Spleen (tissue), 11 donors: ENCODE results near the gene ACTN3. TPM values are rescaled to one million over a fixed set of nuclear protein-coding genes. Genes with fewer than 3 reads are reported as not detected.

Source experiments
- DNase-seq: peaks from one replicate; pipeline ENCODE4 v3.0.0-alpha.2; 2020
- H3K27ac ChIP-seq, 8 donors: fragments of 200-600 bp; sonication (generic) in 7 of 8; 1 replicate in 4 of 8; 2 replicates in 4 of 8; pipeline versions ENCODE4 v1.5.0 to v1.8.0; 2016 to 2021; ENCODE audit warnings: inconsistent platforms in 4 of 8, mild to moderate bottlenecking in 4 of 8, moderate library complexity in 1 of 8
- H3K27me3 ChIP-seq, 7 donors: fragments of 200-600 bp; sonication (generic) in 6 of 7; replicated peaks in 1 of 7; 1 replicate in 4 of 7; 2 replicates in 3 of 7; pipeline versions ENCODE4 v1.5.0 to v1.8.0; 2016 to 2021; ENCODE audit warnings: inconsistent platforms in 3 of 7, mild to moderate bottlenecking in 1 of 7
- H3K36me3 ChIP-seq, 6 donors: fragments of 200-600 bp; sonication (generic) in 5 of 6; 1 replicate in 4 of 6; 2 replicates in 2 of 6; pipeline versions ENCODE4 v1.5.0 to v1.8.0; 2016 to 2021; ENCODE audit warnings: inconsistent platforms in 2 of 6
- H3K4me1 ChIP-seq, 6 donors: fragments of 200-600 bp; sonication (generic) in 5 of 6; 1 replicate in 3 of 6; 2 replicates in 3 of 6; pipeline versions ENCODE4 v1.5.0 to v1.8.0; 2016 to 2021; ENCODE audit warnings: inconsistent platforms in 3 of 6
- H3K4me3 ChIP-seq, 8 donors: fragments of 200-600 bp; sonication (generic) in 7 of 8; 1 replicate in 4 of 8; 2 replicates in 4 of 8; pipeline versions ENCODE4 v1.5.0 to v1.8.0; 2016 to 2021; ENCODE audit warnings: inconsistent platforms in 4 of 8, mild to moderate bottlenecking in 4 of 8, moderate library complexity in 2 of 8
- H3K9me3 ChIP-seq, 8 donors: fragments of 200-600 bp; sonication (generic) in 7 of 8; 1 replicate in 4 of 8; 2 replicates in 4 of 8; pipeline versions ENCODE4 v1.5.0 to v1.8.0; 2016 to 2021; ENCODE audit warnings: inconsistent platforms in 4 of 8
- CTCF ChIP-seq, 11 experiments: fragments of 200-600 bp in 7 of 11; fragments of 450-650 bp in 4 of 11; sonication (generic) in 4 of 11; IDR thresholded peaks in 8 of 11; conservative IDR thresholded peaks in 3 of 11; 1 replicate in 7 of 11; 2 replicates in 4 of 11; pipeline versions ENCODE4 v1.4.0 to v1.8.0; 2016 to 2021; ENCODE audit warnings: antibody characterized with exemption in 11 of 11, inconsistent platforms in 4 of 11, mild to moderate bottlenecking in 1 of 11
- POLR2A ChIP-seq, 3 donors: fragments of 450-650 bp; IDR thresholded peaks; one replicate each; pipeline ENCODE4 v1.5.1; 2017; ENCODE audit warnings: antibody characterized with exemption in 3 of 3, mild to moderate bottlenecking in 1 of 3
- POLR2AphosphoS5 ChIP-seq, 3 donors: sonication (generic); formaldehyde crosslinking; IDR thresholded peaks; one replicate each; pipeline ENCODE4 v1.5.1; 2017; ENCODE audit warnings: antibody characterized with exemption in 3 of 3
- WGBS, 5 donors: extraction: QIAGEN DNeasy Blood & Tissue Kit in 3 of 5; methylation state at CpG; one replicate each; pipeline versions ENCODE4 v1.1.5 to v1.1.7; 2013 to 2018; 5-methylcytosine and 5-hydroxymethylcytosine counted together
- intact Hi-C: fragments of 100-400 bp; cut with DNase I; formaldehyde crosslinking; loops from one replicate; pipeline ENCODE4 v1.15.0; 2023; ENCODE audit warnings: low total_unique reads
- polyA plus RNA-seq, 3 donors: library from polyadenylated mRNA; stranded (reverse); fragments of 200-250 nt; gene quantifications; one replicate each; pipeline ENCODE4 v1.2.1, GENCODE V29; 2013
- total RNA-seq, 7 donors: library from RNA; depleted of rRNA in 3 of 7; stranded (reverse); fragments of >200 nt in 3 of 7; fragmentation: NEBNext Ultra II Directional in 4 of 7; extraction: Animal tissue kit (Norgen Biotek cat#: 25700) in 4 of 7; gene quantifications; one replicate each; pipeline versions ENCODE4 v1.1.0 to v1.2.1, GENCODE V29; 2016 to 2021
- donor health status: healthy with polysubstance abuse.
- donor health status: DM: no; HTN: no; CAD: no; lungs with moderate emphysema.
- donor health status: DM: no; HTN: no; CAD: no.
- donor health status: Bipolar disorder and iron deficiency.
- donor health status: healthy.
- donor health status: DM: no; HTN: no; CAD: no.
- donor health status: DM: yes; HTN: yes; CAD: no.

The ACTN3 gene
- total and polyA plus RNA-seq, 10 donors: 0.05 to 0.34 (median 0.21) TPM; not detected in 3

GRCh38 chr11:66570079-66570849 lies 23.6 kb downstream of the ACTN3 start:
- intact Hi-C loops: no loop called here
- Histone ChIP-seq H3K4me3 (no peak overlapping the region), H3K4me1 (peaks cover 0 to 23% (median 18%) of the 10 kb centered on the region in 6 donors), H3K27me3 (peaks cover 0 to 23% (median 3%) of the 10 kb centered on the region in 7 donors), H3K27ac (no peak overlapping the region), H3K36me3 (peaks cover 0 to 8% (median 0%) of the 10 kb centered on the region in 6 donors), H3K9me3 (no peaks in the 10 kb centered on the region)
- WGBS, 5 donors: 52 to 64% (median 61%) methylated on average over 5 of the region's 5 CpGs
- no peak for DNase-seq
- TF ChIP-seq POLR2A (IDR thresholded peaks at IDR 0.05) (no peak), CTCF (IDR thresholded peaks at IDR 0.05 in 8 of 11, conservative IDR thresholded peaks at IDR 0.05 in 3 of 11) (no peak), POLR2AphosphoS5 (IDR thresholded peaks at IDR 0.05) (no peak)

- WGBS, 5 donors: 69 to 86% (median 78%) methylated on average over 2 of the region's 2 CpGs
- intact Hi-C loops: no loop called here
- DNase-seq: no peak
- TF ChIP-seq CTCF (IDR thresholded peaks at IDR 0.05 in 8 of 11, conservative IDR thresholded peaks at IDR 0.05 in 3 of 11) (no peak), POLR2A (IDR thresholded peaks at IDR 0.05) (no peak), POLR2AphosphoS5 (IDR thresholded peaks at IDR 0.05) (no peak)
- Histone ChIP-seq H3K27me3 (peaks cover 0 to 23% (median 3%) of the 10 kb centered on the region in 7 donors), H3K36me3 (peaks cover 0 to 4% (median 0%) of the 10 kb centered on the region in 6 donors), H3K4me3 (no peak overlapping the region), H3K27ac (no peak overlapping the region), H3K4me1 (peaks cover 0 to 23% (median 18%) of the 10 kb centered on the region in 6 donors), H3K9me3 (no peaks in the 10 kb centered on the region)
These were observed 24.1 kb downstream of the ACTN3 start for GRCh38 chr11:66570850-66571180.

GRCh38 chr11:66579017-66579606 lies 32.4 kb downstream of the ACTN3 start:
- Histone ChIP-seq H3K4me1 (peaks cover 2 to 9% (median 8%) of the 10 kb centered on the region in 6 donors), H3K4me3 (peak overlapping the region in 1 of 8 donors; percentile 34), H3K27me3 (no peaks in the 10 kb centered on the region), H3K36me3 (no peaks in the 10 kb centered on the region), H3K27ac (no peak overlapping the region), H3K9me3 (peaks cover 0 to 17% (median 14%) of the 10 kb centered on the region in 8 donors)
- intact Hi-C loops: loop anchor here (2.0 kb wide), 1 partner anchor 102 kb away; no protein-coding TSS in a partner anchor
- TF ChIP-seq POLR2A (IDR thresholded peaks at IDR 0.05) (no peak), CTCF (IDR thresholded peaks at IDR 0.05 in 8 of 11, conservative IDR thresholded peaks at IDR 0.05 in 3 of 11) (peak; percentile 63 to 88 (median 85)), POLR2AphosphoS5 (IDR thresholded peaks at IDR 0.05) (peak; percentile 52 to 74 (median 65))
- 17 to 20% (median 18%) methylated on average over 25 of the region's 25 CpGs for WGBS, 5 donors
- DNase-seq: peak; percentile 90

- peaks cover 2 to 9% (median 8%) of the 10 kb centered on the region in 6 donors for H3K4me1 ChIP-seq
- H3K36me3 ChIP-seq: no peaks in the 10 kb centered on the region
- DNase-seq: no peak
- intact Hi-C loops: no loop called here
- peaks cover 0 to 17% (median 14%) of the 10 kb centered on the region in 8 donors for H3K9me3 ChIP-seq
- H3K4me3 ChIP-seq: no peak overlapping the region
- no peak overlapping the region for H3K27ac ChIP-seq
- TF ChIP-seq POLR2A (IDR thresholded peaks at IDR 0.05): no peak
- TF ChIP-seq CTCF (IDR thresholded peaks at IDR 0.05 in 8 of 11, conservative IDR thresholded peaks at IDR 0.05 in 3 of 11): no peak
- TF ChIP-seq POLR2AphosphoS5 (IDR thresholded peaks at IDR 0.05): no peak
- 73 to 85% (median 82%) methylated on average over 5 of the region's 5 CpGs for WGBS, 5 donors
- H3K27me3 ChIP-seq: no peaks in the 10 kb centered on the region
These were observed 34.1 kb downstream of the ACTN3 start for GRCh38 chr11:66580803-66581202.
